Adrenal gland (tissue), 12 donors: ENCODE results near the gene JPH3. TPM values are rescaled to one million over a fixed set of nuclear protein-coding genes. Genes with fewer than 3 reads are reported as not detected.

Experiments
- DNase-seq, 7 donors: peaks; one replicate each; pipeline ENCODE4 v3.0.0-alpha.2; 2019 to 2020
- H3K27ac ChIP-seq, 5 donors: fragments of 200-600 bp; sonication (generic) in 4 of 5; 1 replicate in 3 of 5; 2 replicates in 2 of 5; pipeline versions ENCODE4 v1.5.1 to v1.8.0; 2016 to 2020; ENCODE audit warnings: mild to moderate bottlenecking in 1 of 5
- H3K27me3 ChIP-seq: fragments of 200-600 bp; 2 replicates; pipeline ENCODE4 v1.8.0; 2021
- H3K36me3 ChIP-seq, 2 donors: fragments of 200-600 bp; replicated peaks in 1 of 2; 1 replicate in 1 of 2; 2 replicates in 1 of 2; pipeline versions ENCODE4 v1.5.1 to v1.8.0; 2018 to 2022
- H3K4me1 ChIP-seq, 2 donors: fragments of 200-600 bp; replicated peaks in 1 of 2; 1 replicate in 1 of 2; 2 replicates in 1 of 2; pipeline versions ENCODE4 v1.5.1 to v1.8.0; 2018 to 2021
- H3K4me3 ChIP-seq, 4 donors: fragments of 200-600 bp; sonication (generic) in 3 of 4; one replicate each; pipeline ENCODE4 v1.5.1; 2016 to 2018
- H3K9me3 ChIP-seq, 3 donors: fragments of 200-600 bp; sonication (generic) in 1 of 3; replicated peaks in 1 of 3; 1 replicate in 2 of 3; 2 replicates in 1 of 3; pipeline versions ENCODE4 v1.5.1 to v1.8.0; 2016 to 2021
- CTCF ChIP-seq, 6 experiments: fragments of 450-650 bp in 4 of 6; fragments of 200-600 bp in 2 of 6; sonication (generic) in 1 of 6; IDR thresholded peaks; 1 replicate in 5 of 6; 2 replicates in 1 of 6; pipeline versions ENCODE4 v1.5.1 to v1.8.0; 2016 to 2021; ENCODE audit warnings: antibody characterized with exemption in 6 of 6, mild to moderate bottlenecking in 2 of 6, moderate library complexity in 1 of 6
- POLR2A ChIP-seq, 2 donors: fragments of 450-650 bp; IDR thresholded peaks; one replicate each; pipeline ENCODE4 v1.6.1; 2017; ENCODE audit warnings: antibody characterized with exemption in 2 of 2, mild to moderate bottlenecking in 2 of 2, moderate library complexity in 1 of 2
- WGBS, 4 donors: extraction: QIAGEN DNeasy Blood & Tissue Kit in 2 of 4; methylation state at CpG; one replicate each; pipeline versions ENCODE4 v1.1.5 to v1.1.7; 2013 to 2017; 5-methylcytosine and 5-hydroxymethylcytosine counted together
- intact Hi-C, 2 donors: fragments of 100-400 bp; cut with DNase I; formaldehyde crosslinking; loops; one replicate each; pipeline versions ENCODE4 v1.14.1 to v1.15.0; 2022 to 2023
- polyA plus RNA-seq, 3 donors: library from polyadenylated mRNA; stranded (reverse); fragments of 200-250 nt in 2 of 3; fragments of 350-450 nt in 1 of 3; fragmentation: Illumina TruSeq in 1 of 3; extraction: RNeasy Lipid Tissue Mini Kit (QIAGEN cat#74804) in 1 of 3; gene quantifications; one replicate each; pipeline ENCODE4 v1.2.3, GENCODE V29; 2013 to 2014
- total RNA-seq, 9 donors: library from RNA; depleted of rRNA in 4 of 9; stranded (reverse); fragments of >200 nt in 4 of 9; fragments of 120-200 nt in 1 of 9; fragmentation: NEBNext Ultra II Directional in 1 of 9; extraction: Animal tissue kit (Norgen Biotek cat#: 25700) in 1 of 9; gene quantifications; one replicate each; pipeline versions ENCODE4 v1.1.0 to v1.2.4, GENCODE V29; 2013 to 2023
- donor health status: healthy with polysubstance abuse.
- donor health status: Bipolar disorder and iron deficiency.
- donor health status: DM: yes; HTN: yes; CAD: no.
- donor health status: DM: no; HTN: no; CAD: no.
- donor health status: DM: no; HTN: no; CAD: no.
- donor health status: DM: yes; HTN: yes; CAD: no.

The JPH3 gene
- total and polyA plus RNA-seq, 12 donors = 0.10 to 3.7 (median 0.71) TPM; not detected in 1

GRCh38 chr16:87671715-87672270 lies 69.5 kb downstream of the JPH3 start:
- TF ChIP-seq CTCF (IDR thresholded peaks at IDR 0.05) (no peak), POLR2A (IDR thresholded peaks at IDR 0.05) (no peak)
- Histone ChIP-seq H3K4me3 (no peak overlapping the region), H3K4me1 (no peaks in the 10 kb centered on the region), H3K36me3 (no peaks in the 10 kb centered on the region), H3K27ac (no peak overlapping the region), H3K27me3 (no peaks in the 10 kb centered on the region), H3K9me3 (no peaks in the 10 kb centered on the region)
- DNase-seq = no peak
- WGBS, 4 donors = 67 to 88% (median 80%) methylated on average over 17 to 20 of the region's 20 CpGs
- intact Hi-C loops = no loop called here

GRCh38 chr16:87674419-87674818 lies 72.1 kb downstream of the JPH3 start:
- no peak for DNase-seq
- TF ChIP-seq CTCF (IDR thresholded peaks at IDR 0.05) (no peak), POLR2A (IDR thresholded peaks at IDR 0.05) (no peak)
- Histone ChIP-seq H3K4me1 (no peaks in the 10 kb centered on the region), H3K36me3 (no peaks in the 10 kb centered on the region), H3K4me3 (no peak overlapping the region), H3K27me3 (no peaks in the 10 kb centered on the region), H3K27ac (no peak overlapping the region), H3K9me3 (no peaks in the 10 kb centered on the region)
- 79 to 83% (median 82%) methylated on average over 5 of the region's 5 CpGs for WGBS, 4 donors
- intact Hi-C loops = no loop called here

- TF ChIP-seq CTCF (IDR thresholded peaks at IDR 0.05) (no peak), POLR2A (IDR thresholded peaks at IDR 0.05) (no peak)
- H3K36me3 ChIP-seq = no peaks in the 10 kb centered on the region
- intact Hi-C loops = no loop called here
- no peak overlapping the region for H3K4me3 ChIP-seq
- no peak overlapping the region for H3K27ac ChIP-seq
- no peaks in the 10 kb centered on the region for H3K9me3 ChIP-seq
- DNase-seq = peak in 3 of 7 donors; percentile 6 to 57 (median 31)
- 33 to 46% (median 43%) methylated on average over 10 to 15 of the region's 15 CpGs for WGBS, 4 donors
- H3K4me1 ChIP-seq = no peaks in the 10 kb centered on the region
- no peaks in the 10 kb centered on the region for H3K27me3 ChIP-seq
Observed at GRCh38 chr16:87675111-87675719, 72.9 kb downstream of the JPH3 start.

- Histone ChIP-seq H3K4me1 (no peaks in the 10 kb centered on the region), H3K9me3 (no peaks in the 10 kb centered on the region), H3K27ac (no peak overlapping the region), H3K4me3 (no peak overlapping the region), H3K27me3 (no peaks in the 10 kb centered on the region), H3K36me3 (no peaks in the 10 kb centered on the region)
- TF ChIP-seq POLR2A (IDR thresholded peaks at IDR 0.05) = no peak
- no peak for TF ChIP-seq CTCF (IDR thresholded peaks at IDR 0.05)
- WGBS, 4 donors = 73 to 93% (median 78%) methylated on average over 5 of the region's 5 CpGs
- intact Hi-C loops = no loop called here
- DNase-seq = no peak
Observed at GRCh38 chr16:87677830-87678229, 75.5 kb downstream of the JPH3 start.
